HG02981 (cell line): ENCODE data around the gene PTPN14.

Experiments
- ATAC-seq: cut with Tn5 transposase; IDR thresholded peaks from one replicate; pipeline ENCODE4 v1.9.1; 2021; ENCODE audit warnings: mild to moderate bottlenecking, moderate library complexity; ENCODE audit not compliant: unreplicated experiment

Gene PTPN14

DNA sequence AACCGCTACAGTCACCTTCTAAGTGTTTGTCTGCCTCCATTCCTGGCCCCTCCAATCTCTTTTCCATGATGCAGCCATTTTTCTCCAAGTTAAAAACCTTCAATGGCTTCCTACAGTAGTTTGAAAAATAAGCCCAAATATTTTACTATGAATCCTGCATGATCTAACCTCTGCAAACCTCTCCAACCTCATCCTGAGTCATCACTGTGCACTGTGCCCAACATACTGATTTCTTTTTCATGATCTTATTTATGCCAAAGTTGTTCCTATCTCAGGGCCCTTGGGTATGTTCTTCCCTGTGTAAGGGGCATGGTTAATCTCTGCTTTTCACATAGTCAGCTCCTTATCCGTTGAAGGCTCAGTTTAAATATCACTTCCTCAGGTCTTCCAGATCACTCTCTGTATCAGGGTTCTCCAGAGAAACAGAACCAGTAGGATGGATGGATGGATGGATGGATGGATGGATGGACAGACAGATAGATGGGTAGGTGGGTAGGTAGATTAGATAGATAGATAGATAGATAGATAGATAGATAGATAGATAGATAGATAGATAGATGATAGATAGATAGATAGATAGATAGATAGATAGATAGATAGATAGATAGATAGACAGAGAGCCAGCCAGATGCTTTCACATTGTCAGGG, 18.1 kb upstream of the PTPN14 start:
- ATAC-seq = no peak

DNA sequence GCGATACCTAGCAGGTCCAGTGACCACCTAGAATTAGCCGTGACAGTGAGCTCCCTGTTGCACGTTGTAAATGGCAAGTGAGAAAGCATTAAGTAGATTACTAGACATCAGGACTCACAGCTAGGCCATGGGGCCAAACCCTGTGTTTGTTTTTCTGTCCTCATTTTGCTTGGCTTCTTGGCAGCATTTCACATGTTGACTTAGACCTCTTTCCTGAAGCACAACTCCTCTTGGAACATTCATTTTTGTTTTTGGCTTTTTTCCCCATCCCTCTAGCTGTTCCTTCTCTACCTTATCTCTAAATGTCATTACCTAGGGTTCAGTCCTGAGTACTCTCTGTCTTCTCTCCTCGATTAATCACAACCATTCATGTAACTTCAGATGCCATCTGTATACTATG, 16.9 kb upstream of the PTPN14 start:
- no peak for ATAC-seq

DNA sequence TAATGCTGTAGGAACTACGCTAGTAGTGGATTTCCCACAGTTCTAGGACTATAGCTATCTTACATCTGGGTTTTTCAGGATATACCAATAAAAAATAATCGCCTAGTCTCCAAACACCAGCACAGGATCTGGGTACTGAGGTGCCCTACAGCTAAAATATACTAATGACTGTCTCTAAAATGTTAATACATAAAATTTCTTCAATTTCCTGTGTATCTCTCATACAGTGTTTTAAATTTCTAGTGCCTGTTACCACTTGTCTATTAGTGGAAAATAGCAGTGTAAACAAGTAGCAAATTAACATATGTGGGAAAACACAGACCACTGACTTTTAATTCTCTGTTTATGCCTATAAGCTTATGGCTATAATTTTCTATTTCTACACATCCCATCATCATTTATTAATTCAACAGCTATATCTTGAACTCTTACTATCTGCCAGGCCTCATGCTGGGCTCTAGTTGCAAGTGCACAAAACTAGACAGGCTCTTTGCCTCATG, 16.1 kb upstream of the PTPN14 start:
- ATAC-seq = no peak

DNA sequence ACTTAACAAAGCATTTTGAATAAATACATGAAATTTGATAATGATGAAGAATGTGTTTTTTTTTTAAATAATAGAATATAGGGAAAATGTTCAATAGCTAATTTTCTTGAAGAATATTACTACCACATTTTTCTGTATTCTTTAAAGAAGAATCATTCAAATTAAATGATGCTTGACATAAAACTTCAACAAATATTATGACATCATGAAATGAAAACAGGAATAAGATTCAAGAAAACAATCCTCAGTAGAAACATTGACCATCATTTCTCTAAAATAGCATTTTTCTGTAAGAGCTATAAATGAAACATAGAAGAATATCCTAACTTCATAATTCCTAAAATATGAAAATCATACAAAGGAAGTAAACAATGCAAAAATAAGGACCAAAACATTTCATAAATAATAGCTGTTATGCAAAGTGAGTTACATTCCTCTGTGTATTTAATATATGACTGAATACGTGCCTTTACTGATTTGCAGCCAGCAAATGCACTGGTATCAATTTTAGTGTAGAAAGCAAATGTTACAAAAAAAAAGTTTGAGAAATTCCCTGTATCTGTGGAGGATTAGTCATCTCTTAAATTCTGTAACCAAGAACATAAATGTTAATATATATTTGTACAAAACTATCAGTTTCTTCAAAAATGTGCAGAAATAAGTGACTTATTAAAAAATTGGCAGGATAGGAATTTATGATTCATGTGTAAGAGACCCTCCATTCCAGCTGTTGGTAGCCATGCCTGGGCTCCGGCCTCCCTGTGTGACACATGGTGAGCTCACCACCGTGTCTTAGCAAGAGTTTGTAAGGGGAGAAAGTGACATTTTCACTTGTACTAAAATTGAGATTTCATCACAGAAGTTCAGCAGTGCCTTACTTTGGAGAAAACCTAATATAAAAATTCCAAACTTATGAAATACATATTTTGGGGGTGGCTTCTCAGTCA, 15.0 kb upstream of the PTPN14 start:
- ATAC-seq = no peak

DNA sequence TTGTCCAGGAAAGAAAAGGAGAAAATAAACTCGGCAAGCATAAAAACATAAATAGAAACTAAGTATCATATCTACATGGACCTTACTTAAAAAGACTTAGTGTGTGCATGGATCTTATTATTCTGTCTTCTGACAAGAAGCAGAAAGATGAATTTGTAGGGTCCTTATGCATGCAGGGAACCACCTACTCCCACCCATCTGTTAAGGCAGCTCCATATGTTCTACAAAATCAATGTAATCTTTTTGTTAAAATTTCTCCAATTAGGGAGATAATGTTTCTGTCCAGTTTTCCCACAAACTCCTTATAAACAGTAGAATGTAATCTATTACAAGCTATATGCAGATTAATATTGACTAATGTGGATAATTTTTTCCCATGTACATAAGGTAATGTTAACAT, 13.9 kb upstream of the PTPN14 start:
- ATAC-seq = no peak

DNA sequence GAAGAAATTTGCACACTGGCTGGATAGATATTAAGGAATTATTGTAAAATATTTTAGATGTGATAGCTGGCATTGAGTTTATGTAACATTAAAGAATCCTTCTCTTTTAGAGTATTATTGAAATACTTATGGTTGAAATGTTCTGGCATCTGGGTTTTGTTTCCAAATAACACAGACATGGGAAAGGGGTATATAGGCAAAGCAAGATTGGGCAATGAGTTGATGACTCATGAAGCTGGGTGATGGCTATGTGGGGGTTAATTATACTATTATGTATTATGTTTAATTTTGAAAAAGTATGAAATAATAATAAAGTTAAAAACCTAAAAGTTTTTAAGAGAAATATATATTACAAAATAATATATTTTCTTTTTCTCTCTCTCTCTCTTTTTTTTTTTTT, 12.5 kb upstream of the PTPN14 start:
- no peak for ATAC-seq

DNA sequence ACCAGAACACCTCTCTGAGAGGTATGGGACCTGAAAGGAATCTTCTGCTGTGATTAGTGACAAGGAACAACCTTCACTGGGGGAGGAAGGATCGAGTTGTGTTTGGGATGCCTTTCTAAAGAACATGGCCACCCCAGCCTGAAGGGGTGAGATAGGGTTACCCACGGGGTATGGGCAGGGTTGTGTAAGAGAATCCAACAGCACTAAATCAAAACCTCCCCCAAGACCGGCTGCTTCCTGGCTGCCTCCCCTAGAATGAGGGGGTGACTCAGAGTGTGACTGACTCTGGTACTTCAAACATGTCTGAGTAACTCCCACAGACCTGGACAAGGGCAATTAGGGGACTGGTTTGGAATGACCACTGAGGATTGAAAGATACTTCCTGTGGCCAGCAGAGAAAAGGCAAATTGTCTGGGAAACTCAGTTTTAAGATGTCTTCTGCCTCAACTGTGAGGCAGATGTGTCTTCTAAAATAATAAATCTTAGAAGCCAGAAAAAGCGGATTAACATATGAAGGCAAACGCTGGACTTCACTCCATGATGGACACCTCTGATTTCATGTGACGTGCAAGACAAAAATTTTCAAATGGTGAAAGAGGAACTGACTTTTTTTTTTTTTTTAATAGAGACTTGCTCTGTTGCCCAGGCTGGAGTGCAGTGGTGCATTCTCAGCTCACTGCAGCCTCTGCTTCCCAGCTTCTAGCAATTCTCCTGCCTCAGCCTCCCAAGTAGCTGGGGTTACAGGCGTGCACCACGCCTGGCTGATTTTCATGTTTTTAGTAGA, 6.7 kb upstream of the PTPN14 start:
- ATAC-seq = no peak

DNA sequence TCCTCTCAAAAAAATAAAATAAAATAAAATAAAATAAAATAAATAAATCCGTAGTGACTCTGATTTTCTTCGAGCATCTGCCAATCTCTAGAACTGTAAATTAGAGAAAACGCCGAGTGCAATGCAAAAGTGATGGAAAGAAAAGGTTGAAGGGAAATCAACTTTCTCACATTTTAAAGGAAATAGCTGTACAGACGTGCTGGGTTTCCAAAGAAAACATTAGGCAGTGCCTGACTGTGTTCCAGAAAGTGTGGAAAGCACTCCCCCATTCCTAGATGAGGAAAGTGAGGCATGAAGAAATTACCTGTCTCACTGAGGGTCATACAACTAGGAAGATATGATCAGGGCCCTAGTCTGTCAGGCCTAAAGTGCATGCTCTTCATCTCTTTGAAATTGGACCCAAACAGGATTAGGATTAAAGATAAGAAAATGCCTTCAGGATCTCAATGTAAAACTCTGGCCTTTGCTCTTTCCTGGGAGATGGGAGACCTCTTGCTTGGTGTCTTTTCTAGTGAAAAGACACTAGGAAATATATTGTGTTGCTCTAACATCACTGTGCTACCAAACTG, 1.8 kb upstream of the PTPN14 start:
- ATAC-seq = no peak

DNA sequence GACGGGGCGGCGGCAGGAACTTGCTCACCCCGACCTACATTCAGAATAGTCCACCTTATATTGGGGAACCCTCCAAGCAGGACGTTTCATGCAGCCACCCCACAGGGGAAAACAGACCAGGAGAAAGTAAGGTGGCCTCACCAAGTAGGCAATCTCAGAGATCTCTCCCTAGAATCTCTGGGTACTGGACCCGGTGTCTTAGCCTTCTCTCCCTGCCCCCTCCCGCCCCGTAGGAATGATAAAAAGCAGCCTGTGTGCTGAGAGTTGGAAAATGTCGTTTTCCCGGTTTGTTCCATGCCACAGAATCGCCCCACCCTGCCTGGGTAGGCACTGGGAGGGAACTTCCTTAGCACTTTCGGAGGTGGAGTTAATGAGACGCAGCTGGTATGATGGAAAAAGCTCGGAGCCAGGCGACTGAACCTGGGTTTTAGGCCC, 789 bp upstream of the PTPN14 start:
- no peak for ATAC-seq

DNA sequence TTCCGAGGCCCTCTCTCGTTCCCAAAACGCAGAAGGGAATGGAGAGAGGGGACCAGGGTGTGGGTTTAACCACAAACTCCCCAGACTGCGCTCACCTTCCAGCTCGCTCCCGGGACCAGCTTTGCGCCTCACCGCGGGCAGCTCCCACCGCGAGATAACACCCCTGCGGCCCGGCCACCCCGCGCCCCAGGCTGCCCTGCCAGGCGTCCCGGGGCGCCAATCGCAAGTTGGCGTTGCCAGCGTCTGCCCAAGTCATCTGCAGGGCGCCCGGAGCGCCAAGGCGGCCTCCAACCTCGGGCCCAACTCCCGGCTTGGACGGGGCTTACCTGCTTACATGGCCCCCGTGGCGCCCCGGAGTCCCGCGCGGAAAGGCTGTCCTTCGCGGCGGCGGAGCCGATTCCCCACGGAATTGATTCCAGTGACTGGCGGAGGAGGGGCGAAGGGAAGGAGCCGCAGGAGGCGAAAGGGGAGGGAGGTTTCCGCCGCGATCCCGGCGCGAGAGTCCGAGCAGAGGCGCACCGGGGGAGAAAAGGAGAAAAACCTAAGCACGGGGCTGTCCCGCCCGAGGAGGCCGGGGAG, 456 bp downstream of the PTPN14 start:
- ATAC-seq = no peak

DNA sequence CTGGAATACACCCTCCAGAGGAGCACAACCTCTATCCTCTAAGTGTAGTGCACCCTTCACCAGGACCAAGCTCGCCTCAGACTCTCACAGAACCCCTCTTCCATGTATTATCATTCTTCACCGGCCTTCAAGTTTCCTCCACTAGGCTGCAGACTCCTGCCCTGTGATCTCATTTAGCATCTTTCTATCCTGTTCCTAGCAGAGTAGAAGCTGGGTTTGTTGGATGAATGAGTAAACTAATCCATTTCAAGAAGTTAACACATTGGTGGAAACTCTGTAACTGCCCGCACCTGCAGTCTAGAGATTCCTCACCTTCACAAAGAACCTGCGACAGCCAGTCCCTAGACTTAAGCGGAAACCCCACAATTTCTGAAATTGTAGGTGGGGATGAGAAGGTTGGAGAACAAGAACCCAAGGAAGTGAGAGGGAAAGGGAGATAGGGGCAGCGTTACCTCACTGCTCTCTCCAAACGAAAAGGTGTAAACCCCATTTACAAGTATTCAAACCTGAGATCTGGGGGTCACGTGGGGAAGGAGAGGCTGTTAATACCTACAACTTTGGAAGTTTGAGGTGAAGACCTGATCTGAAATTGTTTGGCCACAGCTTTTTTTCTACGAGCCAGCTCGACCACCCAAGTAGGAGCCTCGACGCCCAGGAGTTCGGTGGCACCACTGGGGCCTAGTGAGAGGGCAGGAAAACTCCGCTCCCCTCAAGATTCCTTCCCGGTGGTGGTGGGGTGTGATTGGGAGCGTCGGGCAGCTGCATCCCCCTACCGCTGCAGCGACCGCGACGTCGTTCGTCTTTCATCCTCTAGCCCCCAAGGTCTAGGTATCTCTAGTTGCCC, 1.2 kb downstream of the PTPN14 start:
- ATAC-seq = no peak

DNA sequence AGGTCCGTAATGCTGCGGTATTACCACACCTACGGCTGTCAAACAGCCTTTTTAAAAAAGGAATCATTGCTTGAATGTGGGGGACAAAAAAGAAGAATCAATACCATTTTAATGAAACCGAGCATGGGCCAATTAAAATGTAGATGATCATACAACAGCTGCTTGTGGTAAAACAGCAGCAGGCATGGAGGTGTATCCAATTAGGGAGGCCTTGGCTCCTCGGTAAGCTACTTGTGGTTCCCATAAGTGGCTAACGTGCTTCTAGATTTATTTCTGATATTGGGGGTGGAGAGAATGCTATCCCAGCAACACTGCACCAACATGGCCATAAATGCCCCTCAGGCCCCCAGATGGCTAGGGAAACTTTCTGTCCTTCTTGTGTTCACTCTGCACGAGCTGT, 1.8 kb downstream of the PTPN14 start:
- ATAC-seq = no peak

DNA sequence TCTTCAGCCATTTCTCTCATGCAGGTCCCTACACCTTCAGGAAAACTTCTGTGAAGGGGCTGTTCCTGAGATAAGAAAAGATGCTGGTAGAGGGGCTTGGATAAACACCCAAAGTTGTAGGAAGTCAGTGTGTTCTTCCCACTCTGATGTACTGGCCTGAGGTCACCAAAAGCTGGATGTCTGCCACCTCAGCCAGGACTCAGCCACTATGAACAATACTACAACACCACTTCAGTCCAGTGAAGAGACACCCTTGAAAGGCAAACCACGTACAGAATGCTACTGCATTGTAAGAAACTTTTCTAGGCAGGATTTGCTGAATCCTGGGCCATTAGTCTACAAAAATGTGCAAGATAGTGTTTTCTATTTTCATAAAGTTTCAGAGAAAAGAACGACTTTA, 2.4 kb downstream of the PTPN14 start:
- ATAC-seq = no peak

DNA sequence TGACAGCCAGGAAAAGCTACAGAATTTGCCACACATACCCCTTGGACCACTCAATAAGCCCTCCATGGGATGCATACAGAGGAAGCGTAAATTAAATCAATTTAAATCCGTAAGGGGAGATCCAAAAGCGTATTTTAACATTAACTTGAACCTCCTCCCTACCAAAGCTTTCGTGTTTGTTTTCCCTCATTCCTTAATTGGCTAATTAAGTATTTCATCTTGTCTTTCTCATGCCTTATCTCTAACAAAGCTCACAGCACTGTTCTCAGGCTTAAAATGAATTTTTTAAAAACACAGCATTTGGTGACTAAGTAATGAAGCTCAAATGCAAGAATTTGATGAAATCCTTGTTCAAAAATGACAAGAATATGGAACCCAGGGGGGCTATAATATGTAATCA, 3.1 kb downstream of the PTPN14 start:
- ATAC-seq = no peak

DNA sequence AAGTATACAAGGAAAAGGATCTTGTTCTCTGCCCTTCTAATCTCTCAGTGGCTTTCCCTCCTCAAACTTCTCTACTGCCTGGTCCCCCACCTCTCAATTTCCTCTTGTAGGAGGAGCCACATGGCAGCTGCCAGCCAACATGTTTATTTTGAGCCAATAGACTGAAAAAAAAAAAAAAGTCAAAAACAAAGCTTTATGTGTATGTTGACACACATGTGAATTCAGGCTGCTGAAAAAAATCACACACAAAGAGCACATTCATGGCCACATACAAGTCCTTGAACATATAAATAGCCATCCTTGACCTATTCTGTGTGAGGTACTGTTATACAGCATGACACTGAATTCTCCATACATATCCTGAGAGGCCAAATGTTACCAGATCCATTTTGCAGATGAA, 3.7 kb downstream of the PTPN14 start:
- ATAC-seq = no peak

DNA sequence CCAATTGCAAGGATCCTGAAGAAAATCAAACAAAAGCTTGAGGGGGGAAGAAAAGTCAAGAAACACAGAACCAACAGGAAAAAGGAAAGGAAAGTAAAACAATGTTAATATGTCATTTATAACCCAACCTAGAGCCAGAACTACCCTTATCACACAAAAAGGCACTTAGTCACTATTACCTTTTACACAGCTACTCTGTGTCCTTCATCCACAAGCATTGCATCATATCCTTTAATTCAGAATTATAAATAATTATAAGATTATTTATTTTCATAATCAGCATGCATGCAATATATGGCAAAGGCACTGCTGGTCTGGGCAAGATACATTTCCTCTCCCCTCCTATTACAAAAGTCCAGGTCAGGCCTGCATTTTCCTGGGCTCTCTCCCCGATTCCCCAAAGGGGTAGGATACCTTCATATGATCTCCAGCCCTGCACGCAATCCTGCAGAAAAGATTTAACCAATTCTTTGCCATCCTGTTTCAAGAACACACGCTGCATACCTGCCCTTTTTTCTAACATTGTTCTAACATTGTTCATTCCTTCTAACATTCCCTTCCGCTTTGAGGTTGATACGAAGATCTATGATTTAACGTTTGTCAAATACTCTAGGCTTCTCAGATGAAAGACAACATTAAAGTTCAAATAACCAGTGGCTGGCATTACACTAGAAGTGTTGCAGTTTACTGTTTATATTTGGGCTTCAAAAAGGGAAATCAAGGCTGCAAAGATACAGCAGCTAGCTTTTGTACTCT, 4.3 kb downstream of the PTPN14 start:
- no peak for ATAC-seq

DNA sequence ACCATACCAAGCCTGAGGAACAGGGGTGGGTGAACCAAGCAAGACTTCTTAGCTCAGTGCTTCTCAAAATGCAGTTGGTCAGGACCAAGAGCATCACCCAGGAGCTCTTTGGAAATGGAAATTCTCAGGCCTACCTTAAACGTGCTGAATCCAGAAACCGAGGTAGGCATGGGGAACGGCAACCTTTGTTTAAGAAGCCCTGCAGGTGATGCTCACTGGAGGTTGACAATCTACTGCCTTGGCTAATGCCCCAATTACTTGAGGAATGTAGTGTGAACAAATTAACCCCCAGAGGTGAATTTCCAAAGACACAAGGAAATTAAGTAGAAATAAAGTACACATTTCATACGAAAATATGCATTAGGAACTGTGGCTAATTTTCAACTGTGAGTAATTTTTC, 5.3 kb downstream of the PTPN14 start:
- ATAC-seq = no peak

DNA sequence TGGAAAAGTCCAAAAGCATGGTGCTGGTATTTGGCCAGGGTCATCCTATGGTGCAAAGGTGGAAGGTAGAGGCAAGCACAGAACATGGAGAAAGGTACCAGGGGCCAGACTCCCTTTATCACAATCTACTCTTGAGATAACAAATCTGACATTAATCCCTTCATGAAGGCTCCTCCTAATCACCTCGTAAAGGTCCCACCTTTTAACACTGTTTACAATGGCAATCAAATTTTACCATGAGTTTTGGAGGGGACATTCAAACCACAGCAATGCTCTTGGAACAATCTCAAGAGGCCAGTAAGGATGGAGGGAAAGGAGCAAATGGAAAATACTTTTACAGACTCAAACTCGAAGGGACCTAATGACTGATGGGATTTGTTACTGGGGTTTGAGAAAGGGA, 6.1 kb downstream of the PTPN14 start:
- ATAC-seq = no peak

DNA sequence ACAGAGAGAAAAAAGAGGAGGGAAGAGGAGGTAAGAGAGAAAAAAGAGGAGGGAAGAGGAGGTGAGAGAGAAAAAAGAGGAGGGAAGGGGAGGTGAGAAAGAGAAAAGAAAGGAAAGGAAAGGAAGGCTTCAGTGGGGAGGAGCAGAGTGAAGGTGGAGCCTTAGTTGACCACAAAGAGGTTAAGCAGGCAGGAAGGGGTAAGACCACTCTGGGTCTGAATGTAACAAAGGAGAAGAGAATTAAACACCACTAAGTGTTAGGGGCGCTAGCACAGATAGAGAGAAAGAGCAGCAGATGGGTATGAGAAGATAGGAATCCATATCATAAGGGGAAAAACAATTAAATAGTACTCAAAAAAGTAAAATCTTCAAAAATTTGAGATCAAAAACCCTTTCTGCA, 6.6 kb downstream of the PTPN14 start:
- no peak for ATAC-seq
